ENCODE data around the gene ANKRD40.

The ANKRD40 gene

GRCh38 chr17:50649042-50649908 lies 58.4 kb downstream of the ANKRD40 start:
- no peaks in the 10 kb centered on the region for H3K4me1 ChIP-seq (ENCODE audit: low read length)
- no peak for TF ChIP-seq CTCF (IDR thresholded peaks at IDR 0.05; ENCODE audit: low read length)
- no peak for TF ChIP-seq EZH2phosphoT487 (IDR thresholded peaks at IDR 0.05; ENCODE audit: low read length)
- TF ChIP-seq EZH2 (optimal IDR thresholded peaks at IDR 0.05; ENCODE audit: low read depth, low read length): no peak
- no peak for DNase-seq
- H3K4me2 ChIP-seq (ENCODE audit: low read depth, low read length): no peak overlapping the region
- no peaks in the 10 kb centered on the region for H3K9me2 ChIP-seq (replicated peaks; ENCODE audit: insufficient read depth, low read length)
- H4K20me1 ChIP-seq (ENCODE audit: insufficient read depth, low read length): no peaks in the 10 kb centered on the region
- H3K36me3 ChIP-seq (replicated peaks; ENCODE audit: insufficient read depth, low read length): no peaks in the 10 kb centered on the region
- no peaks in the 10 kb centered on the region for H3K9me3 ChIP-seq (replicated peaks; ENCODE audit: insufficient read depth, low read length)
- H3K27ac ChIP-seq (ENCODE audit: low read length): no peak overlapping the region
- no peaks in the 10 kb centered on the region for H3K27me3 ChIP-seq (replicated peaks; ENCODE audit: insufficient read depth, low read length)
- no peak overlapping the region for H3K9ac ChIP-seq (ENCODE audit: low read length)
- H3K79me2 ChIP-seq (ENCODE audit: low read length): no peaks in the 10 kb centered on the region
- no peaks in the 10 kb centered on the region for H3F3A ChIP-seq (ENCODE audit: insufficient read depth, low read length)
- no peak overlapping the region for H3K4me3 ChIP-seq (ENCODE audit: low read length)
- H2AFZ ChIP-seq (ENCODE audit: low read length): no peak overlapping the region

GRCh38 chr17:50647187-50647586 lies 60.5 kb downstream of the ANKRD40 start:
- Histone ChIP-seq H4K20me1 (ENCODE audit: insufficient read depth, low read length) (no peaks in the 10 kb centered on the region), H3K4me2 (ENCODE audit: low read depth, low read length) (no peak overlapping the region), H3K79me2 (ENCODE audit: low read length) (no peaks in the 10 kb centered on the region), H3F3A (ENCODE audit: insufficient read depth, low read length) (no peaks in the 10 kb centered on the region), H3K36me3 (replicated peaks; ENCODE audit: insufficient read depth, low read length) (no peaks in the 10 kb centered on the region), H3K27me3 (replicated peaks; ENCODE audit: insufficient read depth, low read length) (no peaks in the 10 kb centered on the region), H3K9me2 (replicated peaks; ENCODE audit: insufficient read depth, low read length) (no peaks in the 10 kb centered on the region), H3K4me1 (ENCODE audit: low read length) (no peaks in the 10 kb centered on the region), H3K27ac (ENCODE audit: low read length) (no peak overlapping the region), H2AFZ (ENCODE audit: low read length) (no peak overlapping the region), H3K4me3 (ENCODE audit: low read length) (no peak overlapping the region), H3K9me3 (replicated peaks; ENCODE audit: insufficient read depth, low read length) (no peaks in the 10 kb centered on the region), H3K9ac (ENCODE audit: low read length) (no peak overlapping the region)
- no peak for DNase-seq
- no peak for TF ChIP-seq EZH2phosphoT487 (IDR thresholded peaks at IDR 0.05; ENCODE audit: low read length)
- no peak for TF ChIP-seq EZH2 (optimal IDR thresholded peaks at IDR 0.05; ENCODE audit: low read depth, low read length)
- no peak for TF ChIP-seq CTCF (IDR thresholded peaks at IDR 0.05; ENCODE audit: low read length)

GRCh38 chr17:50645748-50646682 lies 61.7 kb downstream of the ANKRD40 start:
- DNase-seq: no peak
- TF ChIP-seq EZH2 (optimal IDR thresholded peaks at IDR 0.05; ENCODE audit: low read depth, low read length) (no peak), EZH2phosphoT487 (IDR thresholded peaks at IDR 0.05; ENCODE audit: low read length) (no peak), CTCF (IDR thresholded peaks at IDR 0.05; ENCODE audit: low read length) (no peak)
- H3K27me3 ChIP-seq (replicated peaks; ENCODE audit: insufficient read depth, low read length): no peaks in the 10 kb centered on the region
- no peaks in the 10 kb centered on the region for H3F3A ChIP-seq (ENCODE audit: insufficient read depth, low read length)
- no peak overlapping the region for H2AFZ ChIP-seq (ENCODE audit: low read length)
- H3K4me3 ChIP-seq (ENCODE audit: low read length): no peak overlapping the region
- no peaks in the 10 kb centered on the region for H3K9me3 ChIP-seq (replicated peaks; ENCODE audit: insufficient read depth, low read length)
- no peaks in the 10 kb centered on the region for H3K79me2 ChIP-seq (ENCODE audit: low read length)
- no peaks in the 10 kb centered on the region for H3K9me2 ChIP-seq (replicated peaks; ENCODE audit: insufficient read depth, low read length)
- H3K4me1 ChIP-seq (ENCODE audit: low read length): no peaks in the 10 kb centered on the region
- H3K4me2 ChIP-seq (ENCODE audit: low read depth, low read length): no peak overlapping the region
- no peaks in the 10 kb centered on the region for H4K20me1 ChIP-seq (ENCODE audit: insufficient read depth, low read length)
- no peak overlapping the region for H3K27ac ChIP-seq (ENCODE audit: low read length)
- no peaks in the 10 kb centered on the region for H3K36me3 ChIP-seq (replicated peaks; ENCODE audit: insufficient read depth, low read length)
- no peak overlapping the region for H3K9ac ChIP-seq (ENCODE audit: low read length)

All from MM.1S (cell line).